GM21447 (cell line): Measurements from ENCODE around the gene MGA.

Experiments
- ATAC-seq: cut with Tn5 transposase; IDR thresholded peaks from one replicate; pipeline ENCODE4 v1.9.1; 2021; ENCODE audit not compliant: unreplicated experiment

Gene MGA

GRCh38 chr15:41780266-41780665 lies 120.1 kb downstream of the MGA start:
- no peak for ATAC-seq

- ATAC-seq: no peak
Measured at GRCh38 chr15:41780727-41781126, 120.5 kb downstream of the MGA start.

- ATAC-seq: peak; percentile 63
Measured at GRCh38 chr15:41782371-41783282, 122.4 kb downstream of the MGA start.

- ATAC-seq: no peak
Measured at GRCh38 chr15:41783296-41783695, 123.1 kb downstream of the MGA start.

GRCh38 chr15:41788262-41788661 lies 128.1 kb downstream of the MGA start:
- no peak for ATAC-seq

- ATAC-seq: no peak
Measured at GRCh38 chr15:41789236-41789635, 129.0 kb downstream of the MGA start.

GRCh38 chr15:41789662-41790061 lies 129.5 kb downstream of the MGA start:
- no peak for ATAC-seq

- ATAC-seq: no peak
Measured at GRCh38 chr15:41790169-41790568, 130.0 kb downstream of the MGA start.

- no peak for ATAC-seq
Measured at GRCh38 chr15:41790756-41791546, 130.7 kb downstream of the MGA start.

GRCh38 chr15:41791547-41791937 lies 131.3 kb downstream of the MGA start:
- no peak for ATAC-seq

GRCh38 chr15:41792000-41792637 lies 131.9 kb downstream of the MGA start:
- ATAC-seq: no peak

GRCh38 chr15:41794081-41794480 lies 133.9 kb downstream of the MGA start:
- no peak for ATAC-seq

GRCh38 chr15:41795996-41796856 lies 136.0 kb downstream of the MGA start:
- no peak for ATAC-seq

- ATAC-seq: no peak
Measured at GRCh38 chr15:41797201-41797944, 137.2 kb downstream of the MGA start.

GRCh38 chr15:41798607-41799487 lies 138.6 kb downstream of the MGA start:
- ATAC-seq: no peak

GRCh38 chr15:41799488-41799805 lies 139.2 kb downstream of the MGA start:
- no peak for ATAC-seq

GRCh38 chr15:41801185-41801584 lies 141.0 kb downstream of the MGA start:
- no peak for ATAC-seq

- no peak for ATAC-seq
Measured at GRCh38 chr15:41801850-41802455, 141.7 kb downstream of the MGA start.

GRCh38 chr15:41804361-41804760 lies 144.2 kb downstream of the MGA start:
- no peak for ATAC-seq
